ENCODE results near the gene ING5.
A peak's percentile ranks its signal among the peaks of the same experiment; 100 is the strongest.

Gene ING5

GRCh38 chr2:241720099-241720498 lies 18.3 kb downstream of the ING5 start:
- no peak for DNase-seq

DNA sequence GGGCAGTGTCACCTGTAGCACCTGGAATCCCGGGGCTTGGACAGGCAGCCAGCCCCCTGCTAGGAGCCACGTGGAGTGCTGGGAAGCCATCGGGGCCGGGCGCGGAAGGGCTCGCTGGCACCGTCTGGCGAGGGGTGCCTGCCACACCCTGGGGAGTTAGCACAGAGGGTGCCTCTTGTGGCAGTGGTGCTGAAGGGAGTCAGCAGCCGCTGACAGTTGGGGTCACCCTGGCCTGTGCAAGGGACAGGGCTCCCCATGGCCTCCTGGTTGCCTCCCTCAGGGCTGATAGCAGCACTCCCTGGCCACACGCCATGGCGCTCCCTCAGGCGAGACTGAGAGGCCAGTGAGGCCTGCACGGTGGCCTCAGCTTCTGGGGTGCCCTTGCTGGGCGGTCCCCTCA lies 18.7 kb downstream of the ING5 start:
- DNase-seq, result no peak

GRCh38 chr2:241721852-241722251 lies 20.0 kb downstream of the ING5 start:
- DNase-seq, result no peak

DNA sequence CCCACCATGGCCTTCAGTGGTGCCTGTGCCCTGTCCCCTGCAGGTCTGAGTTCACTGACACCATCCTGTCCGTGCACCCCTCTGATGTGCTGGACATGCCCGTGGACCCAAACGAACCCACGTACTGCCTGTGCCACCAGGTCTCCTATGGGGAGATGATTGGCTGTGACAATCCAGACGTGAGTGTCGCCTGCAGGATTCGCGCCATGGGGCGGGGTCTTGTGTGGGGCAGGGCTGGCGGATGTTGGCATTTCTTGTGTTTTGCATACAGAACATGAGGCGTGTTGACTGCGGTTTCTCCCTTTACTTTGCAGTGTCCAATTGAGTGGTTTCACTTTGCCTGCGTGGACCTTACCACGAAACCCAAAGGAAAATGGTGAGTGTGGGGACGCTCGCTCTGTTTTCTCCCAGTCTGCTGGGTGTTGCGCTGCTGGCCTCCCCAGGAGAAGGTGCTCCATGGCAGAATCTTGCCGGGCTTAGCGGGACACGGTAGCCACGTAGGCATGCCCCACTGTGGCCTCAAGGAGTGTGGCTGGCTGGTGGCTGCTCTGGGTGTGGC lies 21.1 kb downstream of the ING5 start:
- DNase-seq, result no peak

DNA sequence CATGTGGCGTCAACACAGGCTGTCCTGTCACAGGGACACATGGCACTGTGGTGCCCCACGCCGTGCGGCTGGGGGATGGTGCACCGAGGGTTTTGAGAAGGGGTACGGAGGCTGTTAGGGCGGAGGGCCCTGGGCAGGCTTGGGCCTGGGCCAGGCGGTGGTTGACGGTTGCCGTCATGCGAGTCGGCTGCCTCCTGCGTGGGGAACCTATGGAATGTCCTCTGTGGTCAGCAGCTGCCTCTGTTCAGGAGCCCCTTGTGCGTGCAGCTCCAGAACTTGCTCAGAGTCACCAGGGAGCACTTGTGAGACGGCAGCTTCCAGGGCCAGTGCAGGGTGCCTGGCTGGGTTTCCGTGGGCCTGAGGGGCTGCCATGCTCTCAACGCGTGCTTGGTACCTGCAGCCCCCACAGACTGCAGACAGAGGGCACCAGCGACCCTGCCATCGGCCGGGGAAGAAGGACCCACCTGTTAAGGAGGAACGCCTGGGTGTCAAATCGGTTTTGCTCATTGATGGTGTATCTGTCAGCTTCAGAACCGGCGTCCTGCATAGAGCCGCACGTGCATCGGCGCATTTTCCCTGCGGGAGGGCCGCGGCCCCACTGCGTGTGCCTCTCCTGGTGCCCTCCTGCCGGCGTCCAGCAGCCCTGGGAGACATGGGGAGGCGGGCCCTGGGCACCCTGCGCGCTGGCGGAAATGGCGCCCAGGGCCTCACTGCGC lies 22.6 kb downstream of the ING5 start:
- DNase-seq, result no peak

- no peak for DNase-seq
These were observed 23.4 kb downstream of the ING5 start for GRCh38 chr2:241724975-241725870.

DNA sequence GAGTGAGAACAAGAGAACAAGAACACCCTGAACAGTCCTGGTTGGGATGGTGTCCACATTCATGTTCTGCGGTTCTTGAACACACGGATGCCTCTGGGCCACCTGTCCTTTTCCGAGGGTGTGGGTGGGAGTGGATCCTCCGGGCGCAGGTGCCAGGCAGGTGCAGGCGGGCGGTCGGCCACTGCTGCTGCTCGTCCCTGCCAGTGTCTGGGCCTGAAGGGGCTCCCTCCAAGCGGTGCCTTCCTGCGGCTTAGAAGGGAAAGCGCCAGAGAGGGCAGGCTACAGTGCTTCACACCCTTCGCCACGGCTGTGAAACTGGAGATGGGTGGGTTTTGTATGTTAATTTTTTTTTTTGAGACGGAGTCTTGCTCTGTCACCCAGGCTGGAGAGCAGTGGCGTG lies 24.6 kb downstream of the ING5 start:
- no peak for DNase-seq

GRCh38 chr2:241728000-241728399 lies 26.2 kb downstream of the ING5 start:
- no peak for DNase-seq

DNA sequence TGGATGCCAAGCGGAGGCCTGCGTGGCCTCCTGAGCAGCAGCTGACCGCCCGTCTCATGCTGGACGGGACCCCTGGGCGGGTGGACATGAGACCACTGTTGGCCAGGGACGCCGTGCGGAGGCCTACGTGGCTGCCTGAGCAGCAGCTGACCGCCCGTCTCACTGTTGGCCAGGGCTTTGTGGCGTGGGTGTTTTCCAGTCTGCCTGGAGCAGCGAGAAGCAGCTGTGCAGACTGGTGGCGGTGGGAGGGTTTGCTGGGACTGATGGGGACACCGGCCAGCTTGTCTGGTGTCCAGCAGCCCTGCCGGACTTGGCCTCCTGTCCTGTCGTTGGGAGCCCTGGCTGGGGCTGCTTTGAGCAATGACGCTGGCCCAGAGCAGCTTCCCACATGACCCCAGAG lies 26.8 kb downstream of the ING5 start:
- DNase-seq, result no peak

- DNase-seq, result no peak
These were observed 28.0 kb downstream of the ING5 start for GRCh38 chr2:241729868-241730267.

DNA sequence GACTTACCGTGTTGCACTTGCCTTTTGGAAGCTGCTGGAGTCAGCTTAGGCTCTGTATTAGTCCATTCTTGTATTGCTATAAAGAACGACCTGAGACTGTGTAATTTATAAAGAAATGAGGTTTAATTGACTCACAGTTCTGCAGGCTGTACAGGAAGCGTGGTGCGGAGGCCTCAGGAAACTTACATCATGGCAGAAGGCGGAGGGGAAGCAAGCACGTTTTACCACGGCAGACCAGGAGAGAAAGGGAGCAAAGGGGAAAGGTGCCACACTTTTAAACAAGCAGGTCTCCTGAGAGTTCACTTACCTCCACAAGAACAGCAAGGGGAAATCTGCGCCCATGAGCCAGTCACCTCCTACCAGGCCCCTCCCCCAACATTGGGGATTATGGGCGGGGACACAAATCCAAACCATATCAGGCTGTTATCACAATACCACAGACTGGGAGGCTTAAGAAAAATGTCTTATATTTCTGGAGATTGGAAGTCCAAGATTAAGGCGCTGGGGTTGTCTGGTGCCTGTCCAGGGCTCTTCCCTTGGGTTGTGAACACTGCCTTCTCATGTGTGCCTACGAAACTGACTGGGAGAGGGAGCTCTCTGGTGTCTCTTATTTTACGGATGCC lies 28.9 kb downstream of the ING5 start:
- no peak for DNase-seq

DNA sequence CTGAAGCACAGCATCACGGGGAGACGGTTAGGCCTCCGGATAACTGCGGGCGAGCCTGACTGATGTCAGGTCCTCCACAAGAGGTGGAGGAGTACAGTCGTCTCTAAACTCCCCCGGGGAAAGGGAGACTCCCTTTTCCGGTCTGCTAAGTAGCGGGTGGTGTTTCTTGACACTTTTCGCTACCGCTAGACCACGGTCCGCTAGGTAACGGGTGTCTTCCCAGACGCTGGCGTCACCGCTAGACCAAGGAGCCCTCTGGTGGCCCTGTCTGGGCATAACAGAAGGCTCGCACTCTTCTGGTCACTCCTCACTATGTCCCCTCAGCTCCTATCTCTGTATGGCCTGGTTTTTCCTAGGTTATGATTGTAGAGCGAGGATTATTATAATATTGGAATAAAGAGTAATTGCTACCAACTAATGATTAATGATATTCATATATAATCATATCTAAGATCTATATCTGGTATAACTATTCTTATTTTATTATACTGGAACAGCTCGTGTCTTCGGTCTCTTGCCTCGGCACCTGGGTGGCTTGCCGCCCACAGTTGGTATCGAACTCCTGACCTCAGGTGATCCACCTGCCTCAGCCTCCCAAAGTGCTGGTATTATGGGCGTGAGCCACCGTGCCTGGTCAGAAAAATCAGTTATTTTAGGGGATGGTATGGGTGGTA lies 30.8 kb downstream of the ING5 start:
- DNase-seq, result peak; percentile 36

DNA sequence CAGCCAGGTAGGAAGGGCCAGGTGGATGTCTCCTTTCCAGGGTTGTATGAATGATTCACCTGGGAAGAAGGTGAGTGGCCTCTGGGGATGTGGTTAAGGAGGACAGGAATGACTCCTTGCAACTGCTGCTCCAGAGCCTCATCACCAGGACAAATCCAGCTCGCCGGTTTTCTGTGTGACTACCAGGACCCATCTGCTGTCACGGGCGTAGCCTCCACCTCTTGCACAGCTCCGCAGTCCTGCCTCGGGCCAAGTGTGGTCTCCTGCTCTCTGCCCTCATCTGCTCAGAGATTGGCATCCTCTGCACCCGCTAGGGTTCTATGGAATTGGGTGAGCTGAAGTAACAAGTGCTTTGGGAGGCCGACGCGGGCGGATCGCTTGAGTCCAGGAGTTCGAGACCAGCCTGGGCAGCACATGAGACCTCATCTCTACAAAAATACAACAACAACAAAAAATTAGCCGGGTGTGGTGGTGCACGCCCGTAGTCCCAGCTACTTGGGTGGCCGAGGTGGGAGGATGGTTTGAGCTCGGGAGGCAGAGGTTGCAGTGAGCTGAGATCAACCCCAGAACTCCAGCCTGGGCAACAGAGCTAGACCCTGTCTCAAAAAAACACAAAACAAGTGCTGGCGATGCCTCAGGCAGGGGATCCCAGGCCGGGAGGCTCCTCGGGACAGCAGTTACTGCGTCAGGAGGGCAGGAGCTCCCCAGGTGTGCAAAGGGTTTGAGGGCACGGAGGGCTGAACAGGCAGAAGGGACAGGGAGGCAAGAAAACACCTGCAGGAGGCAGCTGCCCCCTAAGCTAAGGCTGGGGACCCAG lies 31.8 kb downstream of the ING5 start:
- no peak for DNase-seq

DNA sequence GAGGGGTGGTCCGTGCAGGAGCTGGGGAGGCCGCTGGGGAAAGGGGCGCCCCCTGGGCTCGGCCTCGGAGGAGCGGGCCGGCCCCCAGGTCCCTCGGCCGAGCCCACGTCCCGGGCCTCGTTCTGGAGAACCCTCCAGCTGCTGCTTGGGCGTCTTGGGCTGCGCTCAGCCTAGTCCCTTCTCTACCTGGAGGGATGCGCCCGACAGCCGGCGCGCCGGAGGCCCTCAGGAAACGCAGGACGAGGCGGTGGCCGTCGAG lies 32.3 kb downstream of the ING5 start:
- no peak for DNase-seq

DNA sequence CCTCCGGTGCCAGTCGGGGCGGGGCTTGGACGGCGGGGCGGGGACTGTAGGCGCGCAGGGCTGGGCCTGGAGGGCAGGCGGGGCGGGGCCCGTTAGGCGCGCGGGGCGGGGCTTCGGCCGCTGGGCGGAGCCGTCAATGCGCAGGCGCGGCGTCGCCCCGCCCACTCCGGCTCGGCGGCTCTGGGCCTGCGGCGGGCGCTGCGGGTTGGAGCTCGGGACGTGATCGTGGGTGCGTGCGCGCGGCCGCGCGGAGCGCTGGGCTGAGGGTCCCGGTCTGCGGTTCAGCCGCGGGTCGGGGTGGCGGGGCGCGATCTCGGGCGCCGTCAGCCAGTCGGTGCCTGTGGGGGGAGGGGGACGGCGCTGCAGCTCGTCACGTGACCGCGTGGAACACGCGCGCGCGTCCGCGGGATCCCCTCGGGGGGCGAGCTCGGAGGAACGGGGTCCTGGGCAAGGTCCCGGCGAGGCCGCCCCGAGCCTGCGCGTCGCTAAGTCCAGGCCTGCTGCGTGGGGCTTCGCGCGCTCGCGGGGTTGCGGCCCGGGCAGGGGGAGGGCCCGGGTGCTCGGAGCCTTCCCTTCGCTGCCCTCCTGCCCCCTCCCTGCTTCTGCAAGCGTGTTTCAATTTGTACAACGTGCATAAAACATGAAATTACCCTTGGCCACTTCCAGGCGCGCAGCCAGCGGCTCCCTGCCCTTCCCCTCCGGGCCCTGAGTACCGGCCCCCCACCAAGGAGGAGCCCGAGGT lies 32.8 kb downstream of the ING5 start, which contains the start of gene D2HGDH:
D2HGDH (plus strand) TSS at position 164 of the 742 bp plus-strand sequence. CDS start 595 bp downstream, outside the sequence.
- peak; percentile 85 for DNase-seq

GRCh38 chr2:241736111-241736510 lies 34.3 kb downstream of the ING5 start:
- DNase-seq, result no peak

DNA sequence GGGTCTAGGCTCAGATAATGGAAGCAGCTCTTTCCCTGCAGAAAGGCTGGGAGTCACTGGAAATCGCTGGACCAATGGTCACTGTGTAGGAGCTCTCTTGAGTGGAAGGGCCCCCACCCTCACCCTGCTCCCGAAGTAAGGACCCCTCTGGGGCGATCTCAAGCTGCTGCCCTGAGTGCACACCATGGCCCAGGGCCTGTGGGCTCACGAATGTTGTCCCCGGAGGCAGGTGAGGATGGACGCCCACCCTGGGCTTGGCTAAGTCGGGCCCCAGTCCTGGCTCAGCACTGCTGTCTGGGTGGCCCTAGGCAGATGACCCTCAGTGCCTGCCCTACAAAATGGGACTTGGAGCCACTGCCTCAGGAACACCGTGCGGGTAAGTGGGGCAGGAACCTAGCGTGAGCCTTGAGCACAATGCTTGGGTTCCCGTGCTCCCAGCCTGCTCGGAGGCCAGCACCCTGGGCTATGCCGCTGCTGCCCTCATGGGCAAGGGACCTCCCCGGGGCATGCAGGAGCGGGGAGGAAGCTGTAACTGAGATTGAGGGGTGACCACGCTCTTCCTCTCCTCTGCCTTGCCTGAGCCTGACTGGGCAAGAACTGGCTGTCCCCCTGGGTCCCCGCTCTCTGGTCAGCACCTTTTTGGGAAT lies 36.3 kb downstream of the ING5 start:
- DNase-seq, result no peak

GRCh38 chr2:241739177-241739576 lies 37.3 kb downstream of the ING5 start:
- no peak for DNase-seq

DNA sequence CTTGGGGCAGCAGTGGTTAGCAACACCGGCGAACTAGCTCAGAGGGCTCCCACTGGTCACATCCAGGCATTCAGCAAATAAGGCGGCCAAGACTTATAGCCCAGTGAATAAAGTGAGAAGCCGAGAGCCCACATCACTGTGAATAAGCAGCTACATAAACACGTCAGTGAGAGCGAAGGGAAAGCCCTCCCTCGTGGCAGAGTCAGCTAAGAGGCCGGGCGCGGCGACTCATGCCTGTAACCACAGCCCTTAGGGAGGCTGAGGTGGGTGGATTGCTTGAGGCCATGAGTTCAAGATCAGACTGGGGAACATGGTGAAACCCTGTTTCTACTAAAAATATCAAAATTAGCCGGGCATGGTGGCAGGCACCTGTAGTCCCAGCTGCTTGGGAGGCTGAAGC lies 37.8 kb downstream of the ING5 start:
- DNase-seq, result peak; percentile 66

DNA sequence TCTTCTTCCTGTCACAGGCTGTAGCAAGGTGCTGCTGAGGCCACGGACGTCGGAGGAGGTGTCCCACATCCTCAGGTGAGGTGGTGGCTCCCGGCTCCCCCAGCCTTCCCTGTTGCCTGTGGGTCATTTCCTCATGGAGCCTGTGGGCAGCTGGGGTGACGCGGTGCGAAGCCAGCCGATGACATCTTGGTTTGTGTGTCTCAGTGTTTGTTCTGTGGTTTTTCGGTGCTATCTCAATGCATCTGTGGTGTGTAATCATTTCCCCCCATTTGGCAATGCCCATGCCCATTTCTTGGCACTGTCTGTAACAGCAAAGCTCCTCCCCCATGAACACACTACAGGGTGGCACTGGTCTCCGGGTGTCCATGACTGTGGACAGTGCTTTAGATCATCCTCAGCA lies 39.2 kb downstream of the ING5 start:
- DNase-seq, result peak; percentile 16

Measured in EL (cell line).